HUES48 (cell line): ENCODE data around the gene PLCH1.

ENCODE experiments used
- H3K27ac ChIP-seq: one replicate; pipeline ENCODE4 v1.7.0; 2013; ENCODE audit warnings: low read depth, low read length, inconsistent platforms
- H3K27me3 ChIP-seq: 2 replicates; pipeline ENCODE4 v1.6.1; 2013; ENCODE audit warnings: mild to moderate bottlenecking, low read length; ENCODE audit not compliant: control insufficient read depth, insufficient read depth
- H3K36me3 ChIP-seq: 2 replicates; pipeline ENCODE4 v1.6.1; 2013; ENCODE audit warnings: low read length; ENCODE audit not compliant: control insufficient read depth, insufficient read depth
- H3K4me1 ChIP-seq: 2 replicates; pipeline ENCODE4 v1.6.1; 2013; ENCODE audit warnings: mild to moderate bottlenecking, low read length; ENCODE audit not compliant: control insufficient read depth, insufficient read depth
- H3K4me3 ChIP-seq: 2 replicates; pipeline ENCODE4 v1.5.1; 2013; ENCODE audit warnings: mild to moderate bottlenecking, low read depth, low read length
- H3K9ac ChIP-seq: 2 replicates; pipeline ENCODE4 v1.6.1; 2013; ENCODE audit warnings: mild to moderate bottlenecking, low read depth, low read length, moderate library complexity
- H3K9me3 ChIP-seq: 2 replicates; pipeline ENCODE4 v1.6.1; 2013; ENCODE audit warnings: low read length; ENCODE audit not compliant: control insufficient read depth, insufficient read depth

Gene PLCH1

DNA sequence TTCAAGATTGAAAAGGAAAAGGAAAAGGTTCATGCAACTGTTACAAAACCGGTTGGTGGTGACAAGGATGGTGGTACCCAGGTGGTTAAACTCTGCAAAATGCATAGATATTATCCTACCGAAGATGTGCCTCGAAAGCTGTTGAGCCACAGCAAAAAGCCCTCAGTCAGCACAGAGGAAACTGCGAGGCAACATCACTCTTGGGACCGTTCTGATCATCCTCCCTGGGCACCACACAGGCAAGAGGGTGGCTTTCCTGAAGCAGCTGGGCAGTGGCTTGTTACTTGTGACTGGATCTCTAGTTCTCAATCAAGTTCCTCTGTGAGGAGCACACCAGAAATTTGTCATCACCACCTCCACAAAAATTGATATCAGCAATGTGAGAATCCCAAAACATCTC is 86.9 kb downstream of the PLCH1 start:
- Histone ChIP-seq H3K36me3 (no peaks in the 10 kb centered on the region), H3K27me3 (no peaks in the 10 kb centered on the region), H3K9ac (no peak overlapping the region), H3K4me3 (no peak overlapping the region), H3K4me1 (peaks cover 8% of the 10 kb centered on the region), H3K9me3 (no peaks in the 10 kb centered on the region), H3K27ac (no peak overlapping the region)

DNA sequence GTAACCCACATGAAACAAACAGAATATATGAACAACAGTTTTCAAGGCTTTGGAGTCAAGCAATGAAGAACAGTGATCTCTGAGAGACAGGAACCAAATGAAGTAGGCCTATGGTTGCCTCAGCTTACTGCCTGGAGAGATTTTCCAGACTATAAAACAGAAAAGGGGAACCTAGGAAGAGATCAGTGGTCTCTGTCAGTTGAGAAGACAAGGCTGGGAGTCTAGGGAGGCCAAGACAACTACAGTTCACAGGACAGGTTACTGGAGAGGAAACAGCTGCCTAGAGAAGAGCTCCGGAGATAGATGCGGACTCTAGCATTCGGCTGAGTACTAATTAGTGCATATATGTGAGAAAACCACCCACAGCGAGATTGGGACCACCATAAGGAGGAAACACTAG is 87.7 kb downstream of the PLCH1 start:
- H3K27me3 ChIP-seq = no peaks in the 10 kb centered on the region
- H3K9ac ChIP-seq = no peak overlapping the region
- peaks cover 8% of the 10 kb centered on the region for H3K4me1 ChIP-seq
- no peak overlapping the region for H3K27ac ChIP-seq
- no peaks in the 10 kb centered on the region for H3K9me3 ChIP-seq
- no peaks in the 10 kb centered on the region for H3K36me3 ChIP-seq
- no peak overlapping the region for H3K4me3 ChIP-seq

DNA sequence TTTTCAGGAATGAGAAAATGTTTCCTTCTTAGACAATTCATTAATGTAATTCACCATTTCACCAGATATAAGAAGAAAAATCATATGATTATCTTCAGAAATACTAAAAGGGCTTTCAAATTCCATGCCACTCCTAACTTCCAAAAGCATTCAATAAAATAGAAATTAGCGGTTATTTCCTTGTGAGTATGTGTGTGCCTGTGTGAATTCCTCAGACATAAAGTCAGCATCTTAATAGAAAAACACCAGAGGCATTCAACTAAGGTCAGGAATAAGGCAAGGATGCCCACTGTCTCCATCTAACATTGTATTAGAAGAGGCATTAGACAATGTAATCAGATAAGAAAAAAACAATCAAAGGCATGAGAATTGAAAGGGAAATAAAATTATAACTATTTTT is 88.4 kb downstream of the PLCH1 start:
- Histone ChIP-seq H3K4me3 (no peak overlapping the region), H3K9me3 (no peaks in the 10 kb centered on the region)

DNA sequence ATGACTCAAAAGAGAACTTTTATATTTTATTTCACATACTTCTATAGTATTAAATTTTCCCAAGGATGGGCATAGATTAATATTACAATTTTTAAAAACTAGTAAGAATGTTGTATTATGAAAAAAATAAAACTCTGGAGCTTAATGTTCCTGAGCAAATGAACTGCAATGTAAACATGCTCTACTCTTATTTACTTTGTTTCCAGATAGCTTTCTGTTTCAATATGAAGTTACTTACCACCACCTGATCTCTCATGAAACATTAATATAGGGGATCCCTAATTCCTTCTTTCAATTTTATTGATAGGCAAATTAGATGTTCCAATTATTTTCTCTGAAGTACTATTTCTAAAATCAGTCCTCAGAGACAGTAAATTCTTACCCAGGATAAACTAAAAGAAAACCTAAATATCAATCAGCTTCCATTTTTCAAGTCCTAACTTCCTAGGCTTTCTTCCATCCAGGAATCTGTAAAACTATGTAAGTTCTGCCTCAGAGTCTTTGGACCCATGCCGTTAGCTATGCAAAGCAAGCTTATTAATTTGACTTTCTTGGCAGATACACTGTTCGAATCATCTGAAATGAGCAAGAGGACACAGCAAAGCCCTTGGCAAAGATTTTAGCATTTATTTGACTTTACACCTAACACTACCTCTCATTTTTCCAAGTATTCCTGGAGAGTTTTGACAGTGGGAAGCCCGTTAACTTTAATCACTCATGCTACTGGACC is 93.2 kb downstream of the PLCH1 start:
- Histone ChIP-seq H3K36me3 (no peaks in the 10 kb centered on the region), H3K4me3 (no peak overlapping the region), H3K27me3 (no peaks in the 10 kb centered on the region), H3K9me3 (no peaks in the 10 kb centered on the region), H3K4me1 (peaks cover 18% of the 10 kb centered on the region), H3K27ac (no peak overlapping the region), H3K9ac (no peak overlapping the region)

More for the DNA sequence above, 88.4 kb downstream of the PLCH1 start:
- Histone ChIP-seq H3K4me1 (peaks cover 1% of the 10 kb centered on the region; the same call in 1 of the 2 replicates), H3K36me3 (no peaks in the 10 kb centered on the region), H3K27ac (no peak overlapping the region), H3K27me3 (no peaks in the 10 kb centered on the region), H3K9ac (no peak overlapping the region)

DNA sequence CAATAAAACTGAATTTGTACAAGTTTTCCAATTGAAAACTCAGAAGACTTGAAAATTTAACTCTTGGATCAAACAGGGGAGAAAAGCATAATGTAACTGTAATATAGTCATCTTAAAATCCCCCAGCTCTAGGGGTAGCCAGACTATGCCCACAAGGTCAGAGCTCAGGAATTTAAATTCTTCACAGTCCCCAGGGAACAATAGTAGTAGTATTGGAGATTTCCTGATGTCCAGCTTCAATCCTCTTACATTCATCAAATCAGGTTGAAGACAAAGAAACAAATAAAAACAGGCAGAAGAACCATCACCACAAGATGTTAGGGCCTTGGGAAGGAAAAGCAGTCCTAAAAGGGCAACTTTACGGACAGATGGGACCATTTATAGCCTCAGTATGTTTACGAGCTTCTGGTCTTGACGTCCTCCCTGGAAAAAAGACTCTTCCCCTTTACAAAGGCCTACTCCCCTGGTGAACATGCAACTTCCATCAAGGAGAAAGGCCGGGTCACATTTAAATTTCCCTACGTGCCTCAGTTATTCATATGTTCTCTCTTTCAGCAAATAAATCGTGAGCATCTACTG is 96.8 kb downstream of the PLCH1 start:
- Histone ChIP-seq H3K27me3 (no peaks in the 10 kb centered on the region), H3K36me3 (no peaks in the 10 kb centered on the region), H3K27ac (peak overlapping the region; percentile 36), H3K4me1 (peaks cover 28% of the 10 kb centered on the region), H3K4me3 (no peak overlapping the region), H3K9ac (no peak overlapping the region), H3K9me3 (no peaks in the 10 kb centered on the region)

DNA sequence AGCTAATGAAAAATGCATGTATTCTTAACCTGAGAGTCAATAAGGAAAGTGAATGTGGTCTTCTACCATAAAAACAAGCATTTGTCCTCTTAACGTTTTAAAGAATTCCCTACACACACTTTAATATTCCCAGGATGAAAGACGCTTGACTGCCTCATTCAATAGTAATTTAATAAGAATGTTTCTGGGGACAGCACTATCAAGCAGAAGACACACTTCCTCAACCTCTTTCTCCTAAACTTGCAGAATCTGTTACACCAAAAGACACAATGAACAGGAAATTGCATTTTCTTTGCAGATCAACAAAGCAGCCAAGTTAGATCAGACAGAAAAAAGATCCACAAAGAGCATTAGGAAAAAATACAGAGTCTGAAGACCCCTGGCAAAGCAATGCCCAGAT is 97.7 kb downstream of the PLCH1 start:
- no peak overlapping the region for H3K9ac ChIP-seq

DNA sequence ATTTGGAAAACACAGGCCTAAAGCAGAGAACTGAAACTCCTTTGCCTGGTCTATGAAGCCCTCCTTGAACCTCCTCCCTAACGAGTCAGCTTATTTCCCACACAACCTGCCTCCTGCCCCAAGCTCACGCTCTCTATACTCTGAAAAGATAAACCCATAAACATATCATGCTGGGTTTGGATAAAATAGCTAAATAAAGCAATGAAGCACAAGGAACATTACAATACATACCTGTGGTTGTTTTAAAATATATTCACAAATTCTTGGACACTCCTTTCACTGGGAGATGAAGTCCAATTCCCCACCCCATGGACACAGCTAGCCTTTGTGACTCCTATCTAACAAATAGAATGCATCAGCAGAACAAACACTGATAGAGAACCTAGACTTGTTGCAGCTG is 98.2 kb downstream of the PLCH1 start:
- Histone ChIP-seq H3K36me3 (no peaks in the 10 kb centered on the region), H3K4me1 (peaks cover 33% of the 10 kb centered on the region), H3K9ac (no peak overlapping the region), H3K4me3 (no peak overlapping the region), H3K27ac (no peak overlapping the region), H3K27me3 (no peaks in the 10 kb centered on the region), H3K9me3 (no peaks in the 10 kb centered on the region)

More for the DNA sequence above, 97.7 kb downstream of the PLCH1 start:
- Histone ChIP-seq H3K4me3 (no peak overlapping the region), H3K27me3 (no peaks in the 10 kb centered on the region), H3K27ac (no peak overlapping the region), H3K4me1 (peaks cover 30% of the 10 kb centered on the region), H3K36me3 (no peaks in the 10 kb centered on the region), H3K9me3 (no peaks in the 10 kb centered on the region)

DNA sequence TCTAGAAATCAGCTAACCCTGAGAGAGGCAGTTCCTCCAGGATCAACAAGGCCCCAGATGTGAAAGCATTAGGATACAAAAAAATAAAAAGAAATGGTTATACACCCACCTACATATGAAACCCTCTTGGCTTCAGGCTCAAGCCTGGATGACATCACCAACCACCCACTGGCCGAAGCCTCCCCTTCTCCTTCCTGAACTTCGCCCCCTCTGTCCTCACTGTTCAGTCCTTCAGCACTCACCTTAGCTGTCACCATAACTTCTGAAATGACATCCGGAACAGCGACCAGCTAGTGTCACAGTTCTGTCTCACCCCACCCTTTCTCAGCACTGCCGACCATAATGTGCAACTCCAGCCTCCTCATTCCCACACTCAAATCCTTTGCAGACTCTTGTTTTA is 98.7 kb downstream of the PLCH1 start:
- Histone ChIP-seq H3K36me3 (no peaks in the 10 kb centered on the region), H3K9ac (no peak overlapping the region), H3K9me3 (no peaks in the 10 kb centered on the region), H3K4me1 (peaks cover 33% of the 10 kb centered on the region), H3K27me3 (no peaks in the 10 kb centered on the region), H3K27ac (no peak overlapping the region), H3K4me3 (no peak overlapping the region)

DNA sequence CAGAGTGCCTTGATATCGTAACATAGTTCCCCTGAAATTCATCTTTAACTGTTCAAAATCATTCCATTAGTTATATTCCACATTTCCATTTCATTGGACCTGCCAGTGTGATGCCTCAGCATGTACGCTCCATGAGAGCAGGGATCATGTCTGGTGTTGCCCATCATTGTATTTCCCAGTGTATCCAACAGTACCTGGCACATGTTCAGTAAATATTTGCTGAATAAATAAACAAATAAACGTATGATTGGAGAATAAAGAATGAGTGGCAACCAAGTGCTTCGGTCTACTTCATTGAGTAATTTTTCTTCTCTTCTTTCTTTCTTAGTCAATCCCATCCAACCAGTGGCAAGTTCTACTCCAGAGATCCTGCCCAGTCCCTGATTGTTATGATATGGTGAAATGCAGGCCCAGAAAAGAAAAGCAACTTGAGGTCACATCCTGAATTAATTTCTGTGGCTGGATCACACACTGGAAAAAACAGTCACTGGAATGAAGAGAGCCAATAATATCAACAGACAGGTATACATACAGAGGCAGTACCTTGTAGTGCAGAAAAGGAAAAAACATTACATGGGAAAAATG is 101.2 kb downstream of the PLCH1 start:
- Histone ChIP-seq H3K27me3 (no peaks in the 10 kb centered on the region), H3K4me3 (no peak overlapping the region), H3K9ac (no peak overlapping the region), H3K36me3 (no peaks in the 10 kb centered on the region), H3K27ac (no peak overlapping the region), H3K9me3 (no peaks in the 10 kb centered on the region), H3K4me1 (peaks cover 38% of the 10 kb centered on the region)

DNA sequence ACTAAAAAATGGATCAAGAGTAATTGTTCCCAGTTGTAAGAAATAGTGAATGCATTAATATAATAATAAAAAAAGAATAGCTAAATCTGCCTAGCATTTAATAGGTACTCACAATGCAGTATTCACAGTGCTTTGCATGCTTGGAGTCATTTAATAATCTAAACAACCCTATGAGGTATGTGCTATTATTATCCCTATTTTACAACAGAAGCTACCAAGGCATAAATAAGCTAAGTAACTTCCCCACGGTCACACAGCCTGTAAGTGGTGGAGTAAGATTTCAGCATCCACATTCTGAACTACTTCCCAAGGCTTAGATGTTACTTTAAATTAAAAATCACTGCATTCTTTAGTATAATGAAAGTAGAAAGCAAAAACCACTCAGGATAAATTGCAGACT is 102.9 kb downstream of the PLCH1 start:
- no peaks in the 10 kb centered on the region for H3K36me3 ChIP-seq
- H3K27me3 ChIP-seq = no peaks in the 10 kb centered on the region
- no peaks in the 10 kb centered on the region for H3K9me3 ChIP-seq
- no peak overlapping the region for H3K27ac ChIP-seq
- H3K9ac ChIP-seq = no peak overlapping the region
- no peak overlapping the region for H3K4me3 ChIP-seq
- peaks cover 29% of the 10 kb centered on the region for H3K4me1 ChIP-seq

DNA sequence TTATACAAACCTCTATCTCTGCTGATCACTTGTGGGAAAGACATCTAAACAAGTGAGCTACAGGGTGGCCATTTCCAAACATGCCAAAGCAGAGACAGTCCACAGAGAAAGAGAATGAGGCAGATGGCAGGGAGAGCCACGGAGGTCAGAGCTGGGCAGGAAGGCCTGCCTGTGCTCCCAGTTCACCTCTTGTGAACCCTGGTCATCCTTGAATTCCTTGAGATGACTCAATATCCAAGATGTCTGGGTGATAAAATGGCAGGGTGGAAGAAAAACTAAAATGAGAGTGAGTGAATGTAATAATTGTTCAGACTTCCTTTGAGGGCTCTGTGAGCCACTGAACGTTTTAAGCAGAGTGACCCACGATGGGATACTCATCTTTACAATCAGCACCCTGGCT is 104.8 kb downstream of the PLCH1 start:
- Histone ChIP-seq H3K9me3 (no peaks in the 10 kb centered on the region), H3K27me3 (no peaks in the 10 kb centered on the region), H3K36me3 (no peaks in the 10 kb centered on the region), H3K27ac (no peak overlapping the region), H3K9ac (no peak overlapping the region), H3K4me1 (peaks cover 15% of the 10 kb centered on the region), H3K4me3 (no peak overlapping the region)
